B cell (primary cell): ENCODE measurements around the gene RALGAPB. TPM values are rescaled to one million over a fixed set of nuclear protein-coding genes. Genes with fewer than 3 reads are reported as not detected.

Source experiments
- ATAC-seq: fragments of 200-7000 bp; cut with Tn5 transposase; one replicate; pipeline ENCODE4 v1.10.0; 2021; ENCODE audit warnings: low read depth, mild to moderate bottlenecking, moderate number of reproducible peaks, moderate library complexity
- CTCF ChIA-PET: fragments of 350-600 bp; sonication (Branson Sonifier 250); formaldehyde crosslinking; loops from one replicate; lab custom pipeline; 2021; ENCODE audit warnings: antibody characterized with exemption, inconsistent platforms; lab: Charles Lee
- POLR2A ChIA-PET: fragments of 350-600 bp; sonication (Branson Sonifier 250); formaldehyde crosslinking; loops from one replicate; lab custom pipeline; 2021; ENCODE audit warnings: antibody characterized with exemption; lab: Charles Lee
- DNase-seq: peaks from one replicate; pipeline ENCODE4 v3.0.0; 2013
- H2AFZ ChIP-seq: 2 replicates; pipeline ENCODE4 v1.6.1; 2012; ENCODE audit warnings: mild to moderate bottlenecking, low read depth, low read length; ENCODE audit not compliant: insufficient read depth, poor library complexity, severe bottlenecking
- H3K27ac ChIP-seq, 2 donors: 1 replicate in 1 of 2; 2 replicates in 1 of 2; pipeline ENCODE4 v1.5.1; 2012 to 2013; ENCODE audit warnings: low read length in 2 of 2, mild to moderate bottlenecking in 2 of 2, moderate library complexity in 1 of 2
- H3K27me3 ChIP-seq, 4 experiments: fragments of 200-600 bp in 1 of 4; sonication (generic) in 1 of 4; replicated peaks in 1 of 4; 1 replicate in 2 of 4; 2 replicates in 2 of 4; pipeline versions ENCODE4 v1.6.1 to v1.7.0; 2013 to 2016; ENCODE audit warnings: low read length in 3 of 4, mild to moderate bottlenecking in 2 of 4, mixed read lengths in 1 of 4, moderate library complexity in 1 of 4; ENCODE audit not compliant: insufficient read depth in 4 of 4, control insufficient read depth in 3 of 4; ENCODE audit errors: control extremely low read depth in 1 of 4
- H3K36me3 ChIP-seq, 2 experiments: replicated peaks in 1 of 2; 1 replicate in 1 of 2; 2 replicates in 1 of 2; pipeline versions ENCODE4 v1.6.1 to v1.7.1; 2013; ENCODE audit warnings: low read length in 1 of 2; ENCODE audit not compliant: insufficient read depth in 2 of 2, control insufficient read depth in 1 of 2; ENCODE audit errors: control extremely low read depth in 1 of 2, extremely low read depth in 1 of 2
- H3K4me1 ChIP-seq, 2 donors: fragments of 200-600 bp in 1 of 2; sonication (generic) in 1 of 2; 1 replicate in 1 of 2; 2 replicates in 1 of 2; pipeline versions ENCODE4 v1.5.1 to v1.6.1; 2013 to 2017; ENCODE audit warnings: low read length in 2 of 2; ENCODE audit not compliant: control insufficient read depth in 2 of 2, insufficient read depth in 2 of 2
- H3K4me2 ChIP-seq: replicated peaks from 2 replicates; pipeline ENCODE3; 2012; ENCODE audit warnings: mild to moderate bottlenecking, low read depth, low read length; ENCODE audit not compliant: poor library complexity, severe bottlenecking
- H3K4me3 ChIP-seq, 5 experiments: fragments of 200-600 bp in 1 of 5; sonication (generic) in 1 of 5; 1 replicate in 3 of 5; 2 replicates in 2 of 5; pipeline versions ENCODE4 v1.5.1 to v1.7.0; 2011 to 2016; ENCODE audit warnings: low read length in 4 of 5, mild to moderate bottlenecking in 4 of 5, low read depth in 2 of 5, control low read depth in 1 of 5, moderate library complexity in 1 of 5; ENCODE audit not compliant: insufficient read depth in 1 of 5; ENCODE audit errors: control extremely low read depth in 1 of 5, extremely low read depth in 1 of 5
- H3K79me2 ChIP-seq: fragments of 200-600 bp; sonication (generic); one replicate; pipeline ENCODE4 v1.6.0; 2016; ENCODE audit warnings: low read length; ENCODE audit not compliant: control insufficient read depth, insufficient read depth
- H3K9ac ChIP-seq: fragments of 200-600 bp; sonication (generic); 2 replicates; pipeline ENCODE4 v1.6.1; 2017; ENCODE audit warnings: mild to moderate bottlenecking, low read length, moderate library complexity
- H3K9me3 ChIP-seq, 3 donors: one replicate each; pipeline versions ENCODE4 v1.6.1 to v1.7.1; 2013; ENCODE audit warnings: low read length in 2 of 3; ENCODE audit not compliant: control insufficient read depth in 2 of 3, insufficient read depth in 1 of 3; ENCODE audit errors: control extremely low read depth in 1 of 3
- H4K20me1 ChIP-seq: 2 replicates; pipeline ENCODE4 v1.6.0; 2012; ENCODE audit warnings: mild to moderate bottlenecking, low read length; ENCODE audit not compliant: insufficient read depth, control insufficient read depth, poor library complexity, severe bottlenecking
- H3K27ac Mint-ChIP-seq: one replicate; pipeline ENCODE4 v1.8.0; 2021; ENCODE audit warnings: mixed read lengths
- H3K27me3 Mint-ChIP-seq: one replicate; pipeline ENCODE4 v1.8.0; 2021; ENCODE audit warnings: mixed read lengths
- H3K4me1 Mint-ChIP-seq: one replicate; pipeline ENCODE4 v1.8.0; 2021; ENCODE audit warnings: mixed read lengths
- H3K4me3 Mint-ChIP-seq: one replicate; pipeline ENCODE4 v1.8.0; 2021; ENCODE audit warnings: mixed read lengths
- H3K9me3 Mint-ChIP-seq: one replicate; pipeline ENCODE4 v1.8.0; 2022; ENCODE audit warnings: mixed read lengths; ENCODE audit not compliant: insufficient read depth
- EZH2 ChIP-seq: IDR thresholded peaks from 2 replicates; pipeline ENCODE4 v1.6.1; 2012; ENCODE audit warnings: borderline replicate concordance, low read depth, mild to moderate bottlenecking, moderate library complexity, low read length; ENCODE audit not compliant: insufficient read depth, poor library complexity, severe bottlenecking
- WGBS: methylation state at CpG from one replicate; pipeline ENCODE4 v1.1.5; 2013; ENCODE audit warnings: missing lambda C conversion rate; ENCODE audit not compliant: insufficient coverage; 5-methylcytosine and 5-hydroxymethylcytosine counted together
- intact Hi-C: fragments of 100-400 bp; cut with micrococcal nuclease; formaldehyde crosslinking; loops from one replicate; pipeline ENCODE4 v1.10.0; 2022
- polyA plus RNA-seq: library from polyadenylated mRNA; depleted of rRNA; stranded (reverse); fragments of >200 nt; gene quantifications from 2 replicates; pipeline ENCODE4 v1.2.3, GENCODE V29; 2012
- total RNA-seq, 2 donors: library from RNA; stranded (reverse); fragments of 120-200 nt in 1 of 2; gene quantifications; 1 replicate in 1 of 2; 2 replicates in 1 of 2; pipeline versions ENCODE4 v1.2.3 to v1.2.4, GENCODE V29; 2013 to 2022
- TF ChIP-seq, protein P1 (sequence below): fragments of 200-600 bp; IDR thresholded peaks from one replicate; pipeline ENCODE4 v1.8.0; 2022; ENCODE audit warnings: antibody characterized with exemption, mild to moderate bottlenecking

Gene RALGAPB
- total and polyA plus RNA-seq, 2 donors (not counting 1 experiment from before 2014, with no cell fraction given): 15.0 to 58.3 TPM

DNA sequence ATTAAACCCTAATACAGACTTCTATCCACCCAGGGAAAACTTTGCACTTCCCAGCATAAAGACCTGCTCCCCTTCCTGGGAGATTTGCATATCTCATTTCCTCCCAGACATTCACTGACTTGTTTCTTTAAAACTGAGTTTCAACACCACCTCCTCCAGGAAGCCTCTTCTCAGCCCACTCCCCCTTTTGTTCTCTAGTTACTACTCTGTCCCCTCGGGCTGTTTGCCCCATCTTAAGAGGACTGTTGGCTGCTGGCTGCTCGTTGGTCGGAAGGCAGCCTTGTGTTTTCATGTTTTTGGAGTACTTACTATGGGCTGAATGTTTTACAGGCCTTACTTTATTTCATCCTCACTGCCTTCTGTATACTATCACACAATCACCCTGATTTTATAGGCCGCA, 135.5 kb downstream of the RALGAPB start:
- H3K27me3 ChIP-seq: peaks cover 0 to 19% (median 8%) of the 10 kb centered on the region in 4 experiments
- ATAC-seq: no peak
- H3K9me3 Mint-ChIP-seq: no peaks in the 10 kb centered on the region
- H3K27me3 Mint-ChIP-seq: peaks cover 61% of the 10 kb centered on the region
- H4K20me1 ChIP-seq: no peaks in the 10 kb centered on the region
- ChIA-PET CTCF (no interaction called here), POLR2A (no interaction called here)
- no peaks in the 10 kb centered on the region for H3K4me1 ChIP-seq
- no peak overlapping the region for H3K4me3 ChIP-seq
- H3K27ac Mint-ChIP-seq: no peak overlapping the region
- WGBS: 100% methylated on average over 1 of the region's 4 CpGs
- intact Hi-C loops: no loop called here
- no peak overlapping the region for H3K9ac ChIP-seq
- no peak overlapping the region for H3K4me3 Mint-ChIP-seq
- no peaks in the 10 kb centered on the region for H3K79me2 ChIP-seq
- H3K4me1 Mint-ChIP-seq: no peaks in the 10 kb centered on the region
- no peak overlapping the region for H2AFZ ChIP-seq
- H3K27ac ChIP-seq: no peak overlapping the region
- no peaks in the 10 kb centered on the region for H3K36me3 ChIP-seq
- TF ChIP-seq, protein P1, sequence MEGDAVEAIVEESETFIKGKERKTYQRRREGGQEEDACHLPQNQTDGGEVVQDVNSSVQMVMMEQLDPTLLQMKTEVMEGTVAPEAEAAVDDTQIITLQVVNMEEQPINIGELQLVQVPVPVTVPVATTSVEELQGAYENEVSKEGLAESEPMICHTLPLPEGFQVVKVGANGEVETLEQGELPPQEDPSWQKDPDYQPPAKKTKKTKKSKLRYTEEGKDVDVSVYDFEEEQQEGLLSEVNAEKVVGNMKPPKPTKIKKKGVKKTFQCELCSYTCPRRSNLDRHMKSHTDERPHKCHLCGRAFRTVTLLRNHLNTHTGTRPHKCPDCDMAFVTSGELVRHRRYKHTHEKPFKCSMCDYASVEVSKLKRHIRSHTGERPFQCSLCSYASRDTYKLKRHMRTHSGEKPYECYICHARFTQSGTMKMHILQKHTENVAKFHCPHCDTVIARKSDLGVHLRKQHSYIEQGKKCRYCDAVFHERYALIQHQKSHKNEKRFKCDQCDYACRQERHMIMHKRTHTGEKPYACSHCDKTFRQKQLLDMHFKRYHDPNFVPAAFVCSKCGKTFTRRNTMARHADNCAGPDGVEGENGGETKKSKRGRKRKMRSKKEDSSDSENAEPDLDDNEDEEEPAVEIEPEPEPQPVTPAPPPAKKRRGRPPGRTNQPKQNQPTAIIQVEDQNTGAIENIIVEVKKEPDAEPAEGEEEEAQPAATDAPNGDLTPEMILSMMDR: no peak
- TF ChIP-seq EZH2: no peak
- H3K4me2 ChIP-seq: no peak overlapping the region
- no peaks in the 10 kb centered on the region for H3K9me3 ChIP-seq
- no peak for DNase-seq

DNA sequence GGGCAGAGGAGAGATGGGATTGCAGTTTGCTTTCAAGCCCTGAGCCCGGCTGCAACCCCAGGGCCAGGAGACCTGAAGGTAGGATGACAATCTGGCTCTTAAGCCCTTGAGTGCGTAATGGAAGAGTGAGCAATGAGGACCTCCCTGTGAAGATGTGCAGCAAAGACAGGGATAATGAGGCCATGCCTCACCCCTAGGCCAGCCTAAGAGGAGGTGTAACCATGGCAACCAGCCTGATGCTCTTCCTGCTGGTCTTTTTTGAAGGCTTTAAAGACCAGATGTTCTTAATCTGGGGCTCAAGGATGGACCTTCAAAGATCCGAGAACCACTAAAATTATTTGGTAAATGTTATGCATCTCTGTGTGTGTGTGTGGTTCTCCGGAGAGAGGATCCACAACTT, 137.2 kb downstream of the RALGAPB start:
- no peaks in the 10 kb centered on the region for H3K4me1 ChIP-seq
- no peak overlapping the region for H3K4me3 ChIP-seq
- H3K27me3 Mint-ChIP-seq: peaks cover 59% of the 10 kb centered on the region
- no peak for TF ChIP-seq EZH2
- TF ChIP-seq, protein P1: no peak
- intact Hi-C loops: no loop called here
- H3K9me3 ChIP-seq: no peaks in the 10 kb centered on the region
- DNase-seq (no peak), ATAC-seq (no peak)
- H3K27me3 ChIP-seq: peaks cover 0 to 12% (median 4%) of the 10 kb centered on the region in 4 experiments
- H3K36me3 ChIP-seq: no peaks in the 10 kb centered on the region
- 96% methylated on average over 2 of the region's 4 CpGs for WGBS
- H3K27ac ChIP-seq: no peak overlapping the region
- H3K4me2 ChIP-seq: no peak overlapping the region
- H3K4me1 Mint-ChIP-seq: no peaks in the 10 kb centered on the region
- no peaks in the 10 kb centered on the region for H3K79me2 ChIP-seq
- no peaks in the 10 kb centered on the region for H4K20me1 ChIP-seq
- H3K9me3 Mint-ChIP-seq: no peaks in the 10 kb centered on the region
- no peak overlapping the region for H3K27ac Mint-ChIP-seq
- no peak overlapping the region for H2AFZ ChIP-seq
- ChIA-PET CTCF (no interaction called here), POLR2A (no interaction called here)
- no peak overlapping the region for H3K4me3 Mint-ChIP-seq
- H3K9ac ChIP-seq: no peak overlapping the region
